Activated CD4-positive, alpha-beta T cell treated with anti-CD3 and anti-CD28 coated beads, Interleukin-2, amount 50 U/mL, for 4 hours (primary cell): ENCODE data around the gene CAPZA3.
"Not testable (repeated sequence)": the region's sequence is repeated elsewhere in the genome, so short reads cannot be mapped to it uniquely, and the experiment has no call there.

ENCODE experiments used
- DNase-seq, 2 experiments: peaks; one replicate each; pipeline ENCODE4 v3.0.0-alpha.2; 2020

The CAPZA3 gene, protein sequence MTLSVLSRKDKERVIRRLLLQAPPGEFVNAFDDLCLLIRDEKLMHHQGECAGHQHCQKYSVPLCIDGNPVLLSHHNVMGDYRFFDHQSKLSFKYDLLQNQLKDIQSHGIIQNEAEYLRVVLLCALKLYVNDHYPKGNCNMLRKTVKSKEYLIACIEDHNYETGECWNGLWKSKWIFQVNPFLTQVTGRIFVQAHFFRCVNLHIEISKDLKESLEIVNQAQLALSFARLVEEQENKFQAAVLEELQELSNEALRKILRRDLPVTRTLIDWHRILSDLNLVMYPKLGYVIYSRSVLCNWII

DNA sequence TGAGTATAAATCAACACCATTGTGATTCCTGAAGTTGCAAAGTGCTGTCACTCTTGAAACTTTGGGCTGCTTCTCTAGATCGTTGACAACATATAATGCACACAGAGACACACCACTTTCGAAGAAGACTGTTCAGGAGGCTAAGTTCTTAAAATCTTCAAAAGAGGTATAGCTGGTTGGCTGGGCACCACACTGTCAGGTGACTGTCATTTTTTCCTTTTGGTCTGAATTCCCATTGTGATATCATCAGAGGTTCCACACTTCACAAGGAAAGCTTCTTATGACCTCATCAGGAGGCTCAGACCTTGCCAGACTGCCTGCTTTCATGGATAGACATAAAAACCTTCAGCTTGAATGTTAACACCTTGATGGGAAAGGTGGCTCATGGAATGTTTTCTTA is at the start of gene CAPZA3, which contains the start of gene PLCZ1:
Gene CAPZA3, plus strand, starts transcription at position 301 of the 400 bp plus-strand sequence. CDS start 150 bp downstream, outside the sequence.
Gene PLCZ1, minus strand, starts transcription at position 194 of the 400 bp plus-strand sequence. CDS start 641 bp downstream, outside the sequence.
- no peak for DNase-seq

DNA sequence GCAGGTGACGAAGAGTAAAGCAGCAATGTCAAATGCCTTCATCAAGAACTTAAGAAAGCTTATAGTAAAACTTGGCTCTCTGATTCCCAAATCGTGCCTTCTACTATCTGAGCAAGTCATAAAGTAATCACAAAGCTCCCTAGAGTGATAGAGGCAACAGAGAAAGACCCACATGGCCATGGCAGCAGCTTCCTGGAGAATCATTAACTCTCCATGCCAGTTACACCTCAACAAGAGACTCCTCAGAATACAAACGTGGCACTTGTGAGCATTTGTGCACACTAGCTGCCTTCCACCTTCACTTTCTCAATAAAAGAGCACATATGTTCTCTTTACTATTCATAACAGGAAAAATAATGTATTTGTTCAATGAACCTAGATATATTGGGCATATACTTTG is 48.1 kb upstream of the CAPZA3 start:
- DNase-seq, result no peak

DNA sequence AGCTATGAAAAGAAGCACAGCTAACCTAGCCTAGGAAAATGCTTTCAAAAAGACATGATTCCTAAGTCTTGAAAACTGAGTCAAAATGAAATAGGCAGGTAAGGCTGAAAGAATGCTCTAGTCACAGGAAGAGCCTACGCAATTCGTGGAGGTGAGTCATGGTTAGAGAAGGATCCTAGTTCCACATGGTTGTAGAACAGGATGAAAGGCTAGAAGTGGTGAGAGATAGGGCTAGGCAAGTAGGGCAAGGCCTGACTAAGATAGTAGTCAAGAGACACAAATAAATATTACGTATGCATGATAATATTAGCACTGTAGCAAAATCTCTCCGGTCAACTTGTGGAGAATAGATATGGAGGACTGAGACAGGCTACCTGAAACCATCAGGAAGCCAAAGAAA is 47.3 kb upstream of the CAPZA3 start:
- no peak for DNase-seq

DNA sequence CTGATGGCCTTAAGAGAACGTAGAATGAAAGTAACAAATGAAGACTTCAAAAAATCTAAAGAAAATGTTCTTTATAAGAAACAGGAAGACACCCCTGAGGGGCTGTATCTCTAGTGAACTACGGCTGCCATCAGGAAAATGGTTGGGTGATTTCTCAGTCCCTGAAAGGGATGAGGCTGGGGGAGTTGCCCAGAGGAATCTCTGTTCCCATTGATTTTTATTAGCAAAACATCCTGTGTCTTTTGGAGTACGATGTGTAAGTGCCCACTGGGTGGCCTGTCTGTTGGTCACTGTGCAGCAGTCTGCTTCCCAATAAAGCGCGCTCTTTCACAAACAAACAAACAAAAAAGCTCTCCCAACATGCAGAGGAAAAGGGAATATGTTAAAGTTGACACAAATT is 43.9 kb upstream of the CAPZA3 start:
- not testable (repeated sequence) for DNase-seq

DNA sequence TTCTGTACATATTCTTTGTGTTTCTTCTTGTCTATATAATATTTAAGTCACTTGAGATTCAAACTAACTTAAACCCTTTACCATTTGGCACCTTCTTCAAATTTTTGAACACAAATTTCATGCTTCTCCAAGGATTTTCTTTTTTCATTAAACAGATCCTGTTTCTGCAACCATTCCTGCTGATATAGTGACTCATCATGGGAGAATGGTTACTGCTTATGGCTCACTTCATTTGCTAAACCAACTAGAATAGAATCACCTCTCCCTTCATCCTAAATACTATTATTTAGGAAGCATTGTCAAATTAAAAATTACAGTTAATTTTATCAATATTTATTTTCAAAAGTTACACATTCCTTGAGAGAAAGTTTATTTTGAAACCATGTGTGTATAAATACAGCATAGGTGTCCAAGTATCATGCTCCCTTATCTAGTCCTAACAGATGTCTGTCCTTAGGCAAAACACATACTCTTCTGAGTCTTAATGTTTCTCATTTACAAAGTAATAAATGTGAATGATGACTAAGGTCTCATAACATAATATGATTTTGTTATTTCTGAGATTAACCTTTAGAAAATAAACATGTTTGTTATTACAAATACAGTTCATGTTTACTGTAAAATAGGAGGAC is 40.8 kb upstream of the CAPZA3 start:
- no peak for DNase-seq

DNA sequence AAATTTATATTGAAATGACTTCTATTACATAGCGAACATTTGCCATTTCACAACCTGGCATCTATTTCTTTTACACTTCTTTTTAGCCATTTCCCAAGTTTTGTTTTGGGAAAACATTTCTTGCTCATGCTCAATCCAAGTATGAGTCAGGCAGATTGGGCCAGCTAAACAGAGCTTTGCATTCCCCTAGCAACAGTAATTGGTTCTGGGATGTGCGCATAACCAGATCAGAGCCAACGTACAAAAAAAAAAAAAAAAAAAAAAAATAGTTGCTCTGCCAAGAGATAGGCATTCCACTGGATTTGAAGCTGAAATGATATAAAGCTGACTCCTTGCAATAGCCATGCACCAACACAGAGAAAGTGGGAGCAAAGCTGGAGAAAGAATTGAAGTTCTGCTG is 37.6 kb upstream of the CAPZA3 start:
- no peak for DNase-seq

DNA sequence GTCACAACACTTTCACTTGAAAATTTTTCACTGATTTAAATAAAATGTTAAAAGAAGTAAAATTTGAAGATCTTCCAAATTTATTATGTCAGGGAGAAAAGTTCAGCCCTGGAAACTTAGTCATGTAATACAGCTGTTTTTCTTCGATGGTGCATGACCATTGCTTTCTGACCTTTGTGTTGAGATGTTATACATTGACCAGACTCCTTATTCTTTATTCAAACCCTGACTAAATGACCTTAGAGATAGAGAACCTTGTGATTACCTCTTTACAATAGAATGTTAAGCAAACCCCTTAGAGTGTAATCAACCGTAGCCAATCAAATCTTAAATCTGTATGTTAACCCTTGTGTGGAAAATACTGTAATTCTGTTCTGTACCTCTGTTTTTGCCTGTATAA is 34.6 kb upstream of the CAPZA3 start:
- DNase-seq, result no peak

DNA sequence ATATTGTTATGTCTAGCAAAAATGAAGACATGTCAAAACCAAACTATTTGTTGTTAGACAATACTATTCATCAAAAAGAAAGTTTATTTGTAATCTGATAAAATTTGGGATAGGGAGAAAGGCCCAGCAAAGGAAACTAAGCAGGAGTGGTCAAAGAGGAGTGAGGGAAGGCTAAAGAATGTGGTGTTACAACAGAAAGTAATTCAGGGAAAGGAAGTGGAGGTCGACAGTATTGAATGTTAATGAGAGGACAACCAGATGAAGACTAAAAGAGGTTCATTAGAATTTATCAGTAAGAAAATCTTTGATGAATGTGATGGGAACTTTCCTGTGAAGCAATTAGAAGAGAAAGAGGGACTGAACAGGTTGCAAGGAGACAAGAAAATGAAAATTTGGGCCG is 34.0 kb upstream of the CAPZA3 start:
- no peak for DNase-seq

GRCh38 chr12:18706798-18707197 is 31.1 kb upstream of the CAPZA3 start:
- no peak for DNase-seq

GRCh38 chr12:18716236-18716635 is 21.7 kb upstream of the CAPZA3 start:
- no peak for DNase-seq

GRCh38 chr12:18718462-18718861 is 19.5 kb upstream of the CAPZA3 start:
- no peak for DNase-seq

- no peak for DNase-seq
Observed at GRCh38 chr12:18719922-18720510, 17.9 kb upstream of the CAPZA3 start.

GRCh38 chr12:18720690-18721089 is 17.2 kb upstream of the CAPZA3 start:
- no peak for DNase-seq

- no peak for DNase-seq
Observed at GRCh38 chr12:18721452-18721851, 16.5 kb upstream of the CAPZA3 start.

DNA sequence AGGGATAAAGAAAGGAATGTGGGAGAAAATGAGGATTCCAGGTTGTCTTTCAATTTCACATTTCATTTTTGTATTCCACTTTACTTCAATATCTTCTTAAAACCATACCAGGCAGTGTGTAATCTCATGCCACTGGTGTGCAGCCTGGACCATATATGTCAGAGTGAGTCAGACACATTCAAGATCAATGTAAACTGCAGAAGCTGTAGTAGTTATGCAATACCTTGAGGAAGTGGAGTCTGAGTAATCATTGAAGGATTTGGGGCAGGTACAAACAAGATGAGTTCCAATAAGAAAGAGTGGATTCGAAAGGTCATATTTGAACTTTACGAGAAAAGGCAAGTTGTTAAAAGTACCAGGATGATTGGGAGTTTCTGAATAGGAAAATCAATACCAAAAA is 14.2 kb upstream of the CAPZA3 start:
- DNase-seq, result no peak

- no peak for DNase-seq
Observed at GRCh38 chr12:18731156-18731555, 6.8 kb upstream of the CAPZA3 start.

GRCh38 chr12:18747895-18748294 is 10.0 kb downstream of the CAPZA3 start:
- DNase-seq, result no peak

- DNase-seq, result no peak
Observed at GRCh38 chr12:18749386-18749957, 11.6 kb downstream of the CAPZA3 start.

DNA sequence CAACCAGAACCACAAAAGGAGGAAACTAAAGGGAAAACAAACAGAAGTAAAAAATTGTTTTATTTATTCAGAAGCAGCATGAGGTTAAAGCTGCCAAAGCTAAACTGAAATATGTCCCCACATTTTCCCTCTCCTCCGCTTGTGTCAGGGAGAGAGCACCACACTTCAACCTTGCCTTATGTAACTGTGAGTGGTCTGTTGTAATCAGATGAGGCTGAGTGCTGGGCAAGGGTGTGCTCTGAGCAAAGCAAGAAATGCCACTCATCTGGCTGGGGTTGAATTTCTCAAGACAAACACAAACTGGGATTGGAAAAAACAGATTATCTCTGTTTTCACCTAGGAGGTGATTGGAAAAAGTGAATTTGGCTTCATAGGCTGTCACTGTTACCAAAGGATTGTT is 12.2 kb downstream of the CAPZA3 start:
- no peak for DNase-seq

DNA sequence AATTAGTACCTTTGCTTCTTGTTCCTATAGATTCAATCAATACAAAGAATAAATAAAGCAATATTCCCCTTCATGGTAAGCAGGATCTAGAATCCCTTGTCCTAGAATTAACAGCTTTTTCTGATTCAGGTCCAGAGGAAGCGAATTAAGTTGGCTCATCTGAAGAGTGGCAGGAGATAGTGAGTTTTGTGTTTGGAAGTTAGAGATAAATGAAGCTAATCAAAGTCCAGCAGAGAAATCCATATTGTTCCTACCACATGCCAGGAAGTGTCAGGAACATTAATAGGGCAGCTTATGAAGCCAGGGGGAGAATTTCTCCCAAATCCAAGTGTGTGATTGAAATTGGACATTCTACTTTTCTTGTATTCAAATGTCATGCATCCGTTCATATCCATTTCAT is 13.9 kb downstream of the CAPZA3 start:
- no peak for DNase-seq

DNA sequence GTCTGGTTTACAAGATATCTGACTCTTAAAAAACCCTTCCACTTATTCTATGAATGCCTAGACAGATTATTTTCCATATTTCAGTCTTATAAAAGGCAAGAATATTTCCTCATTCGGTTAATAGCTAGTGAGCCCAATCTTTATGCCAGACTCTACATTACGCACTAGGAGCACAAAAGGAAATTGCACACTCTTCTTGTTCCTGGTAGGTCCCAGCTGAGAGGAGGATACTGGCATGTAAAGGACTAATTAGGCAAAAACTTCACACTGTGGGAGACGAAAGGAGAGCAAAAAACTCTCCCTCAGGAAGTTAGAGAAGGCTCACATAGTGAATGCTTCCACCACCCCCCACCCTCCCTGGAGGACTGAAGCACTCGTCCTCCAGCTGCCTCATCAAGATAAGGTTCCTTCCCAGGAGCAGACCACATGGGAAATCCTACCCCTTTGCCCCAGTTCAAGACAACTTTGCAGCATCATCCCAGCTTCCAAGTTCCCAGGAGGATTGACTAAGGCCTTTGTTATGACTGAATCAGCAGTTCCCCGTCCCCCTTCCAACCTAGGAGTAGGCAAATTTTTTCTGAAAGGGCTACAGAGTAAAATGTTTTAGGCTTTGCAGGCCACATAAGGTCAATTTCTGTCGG is 14.5 kb downstream of the CAPZA3 start:
- DNase-seq, result no peak

- DNase-seq, result no peak
Observed at GRCh38 chr12:18752947-18753346, 15.0 kb downstream of the CAPZA3 start.

DNA sequence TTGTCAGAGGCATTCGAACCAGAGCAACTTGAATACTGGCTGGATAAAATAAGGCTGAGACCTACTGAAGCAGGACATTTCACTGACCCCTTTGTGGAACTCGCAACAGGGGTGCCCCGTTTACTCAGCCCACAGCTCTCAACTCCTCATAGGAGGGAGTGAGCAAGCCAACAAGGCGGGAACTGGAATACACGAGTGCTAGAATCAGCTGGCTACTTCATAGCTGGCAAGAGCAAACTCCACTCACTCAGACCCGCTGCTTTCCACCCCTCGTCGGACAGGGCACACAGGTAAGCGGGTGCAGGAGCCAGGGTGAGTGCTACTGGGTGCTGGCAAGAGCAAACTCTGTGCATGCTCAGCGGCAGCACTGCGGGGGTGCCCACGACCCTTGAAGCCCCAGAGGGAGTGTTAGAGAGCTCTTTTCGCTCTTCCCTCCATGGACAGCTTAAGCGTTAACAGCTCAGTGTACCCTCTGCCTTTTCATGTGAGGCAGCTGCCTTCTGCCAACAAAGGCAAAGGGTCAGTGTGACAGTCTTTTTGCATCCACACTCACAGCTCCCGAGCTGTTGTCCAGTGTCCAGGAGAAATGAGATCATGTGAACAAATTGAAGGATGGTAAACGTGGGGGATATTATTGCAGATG is 15.7 kb downstream of the CAPZA3 start:
- no peak for DNase-seq
